ENCODE measurements around the gene PLXNA2.

The PLXNA2 gene

DNA sequence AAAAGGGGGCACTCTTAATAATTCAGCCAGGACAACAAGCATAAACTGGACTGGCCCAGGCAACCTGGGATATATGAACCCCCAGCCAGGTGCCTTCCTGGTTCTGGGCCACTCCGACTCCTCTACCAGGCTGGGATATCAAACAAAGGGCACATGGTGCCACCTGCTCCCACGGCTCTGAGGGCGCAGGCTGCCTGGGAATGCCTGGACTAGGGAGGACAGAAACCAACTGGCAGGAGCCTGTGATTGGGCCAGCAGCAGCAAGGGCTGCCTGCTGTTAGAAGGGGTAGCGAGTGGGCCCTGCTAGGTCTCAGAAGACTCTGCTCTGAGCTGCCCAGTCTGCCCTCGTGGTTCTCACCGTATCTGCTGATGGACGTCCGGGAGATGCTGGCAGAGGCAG, 210.0 kb downstream of the PLXNA2 start:
- no peak for DNase-seq

DNA sequence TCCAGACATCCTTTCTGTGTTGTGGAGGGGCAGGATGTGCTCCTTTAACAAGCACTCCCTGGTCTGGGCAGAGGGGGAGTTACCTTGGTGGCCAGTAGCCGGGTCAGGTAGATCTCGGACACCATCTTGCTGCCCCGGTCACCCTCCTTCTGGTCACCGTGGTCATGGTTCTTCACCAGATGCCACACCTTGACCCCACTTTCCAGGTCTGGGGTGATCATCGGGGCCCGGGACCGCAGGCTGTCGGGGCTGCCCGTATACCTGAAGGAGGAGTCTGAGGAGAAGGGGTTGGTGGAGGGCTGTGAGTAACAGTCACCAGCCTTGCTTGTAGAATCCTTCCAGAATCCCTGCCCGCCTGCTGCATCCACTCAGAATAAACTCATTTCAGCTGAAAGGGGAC, 210.9 kb downstream of the PLXNA2 start:
- DNase-seq = no peak

DNA sequence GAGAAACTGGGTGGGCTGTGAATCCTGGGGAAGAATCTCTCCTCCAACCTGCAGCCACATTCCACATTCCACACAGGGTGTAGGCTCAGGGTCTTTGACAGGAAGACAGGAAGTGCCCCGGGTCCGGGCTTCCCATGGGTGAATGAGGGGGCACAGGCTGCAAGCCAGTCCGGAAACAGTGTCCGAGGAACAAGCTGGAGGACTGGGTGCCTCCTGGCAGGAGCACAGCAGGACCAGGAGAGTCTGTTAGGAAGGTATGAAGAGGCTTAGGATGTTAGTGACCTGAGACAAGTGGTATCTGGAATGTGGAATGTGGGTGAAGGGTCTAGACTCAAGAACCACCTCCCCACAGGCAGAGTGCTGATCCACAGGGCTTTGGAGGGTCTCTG, 212.3 kb downstream of the PLXNA2 start:
- no peak for DNase-seq

DNA sequence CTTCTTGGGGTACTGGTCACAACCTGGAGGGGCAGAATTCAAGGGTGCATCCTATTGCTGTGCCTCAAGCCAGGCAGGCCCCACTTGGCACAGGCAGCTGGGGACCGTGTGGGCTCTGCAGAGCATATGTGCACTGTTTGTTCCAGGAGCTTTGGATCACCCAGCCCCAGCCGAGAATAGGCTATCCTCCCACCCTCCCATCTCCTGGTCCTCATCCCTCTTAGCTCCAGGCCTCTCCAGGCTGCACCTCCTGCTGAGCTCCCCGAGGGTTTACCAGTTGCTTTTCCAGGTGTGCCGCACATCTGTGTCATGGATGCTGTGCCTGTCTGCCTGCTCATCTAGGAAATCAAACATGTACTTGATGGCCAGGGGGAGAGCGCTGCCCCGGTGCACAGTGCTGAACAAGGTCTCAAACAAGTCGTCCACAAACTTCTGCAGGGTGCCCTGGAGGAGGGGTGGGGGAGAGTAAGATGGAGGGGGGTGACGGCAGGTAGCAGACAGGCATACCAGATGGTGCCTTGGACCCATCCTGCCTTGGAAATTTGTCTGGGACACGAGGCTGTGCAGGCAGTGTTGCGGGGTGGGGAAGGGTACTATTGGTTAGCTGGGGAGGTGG, 212.8 kb downstream of the PLXNA2 start:
- DNase-seq = no peak

DNA sequence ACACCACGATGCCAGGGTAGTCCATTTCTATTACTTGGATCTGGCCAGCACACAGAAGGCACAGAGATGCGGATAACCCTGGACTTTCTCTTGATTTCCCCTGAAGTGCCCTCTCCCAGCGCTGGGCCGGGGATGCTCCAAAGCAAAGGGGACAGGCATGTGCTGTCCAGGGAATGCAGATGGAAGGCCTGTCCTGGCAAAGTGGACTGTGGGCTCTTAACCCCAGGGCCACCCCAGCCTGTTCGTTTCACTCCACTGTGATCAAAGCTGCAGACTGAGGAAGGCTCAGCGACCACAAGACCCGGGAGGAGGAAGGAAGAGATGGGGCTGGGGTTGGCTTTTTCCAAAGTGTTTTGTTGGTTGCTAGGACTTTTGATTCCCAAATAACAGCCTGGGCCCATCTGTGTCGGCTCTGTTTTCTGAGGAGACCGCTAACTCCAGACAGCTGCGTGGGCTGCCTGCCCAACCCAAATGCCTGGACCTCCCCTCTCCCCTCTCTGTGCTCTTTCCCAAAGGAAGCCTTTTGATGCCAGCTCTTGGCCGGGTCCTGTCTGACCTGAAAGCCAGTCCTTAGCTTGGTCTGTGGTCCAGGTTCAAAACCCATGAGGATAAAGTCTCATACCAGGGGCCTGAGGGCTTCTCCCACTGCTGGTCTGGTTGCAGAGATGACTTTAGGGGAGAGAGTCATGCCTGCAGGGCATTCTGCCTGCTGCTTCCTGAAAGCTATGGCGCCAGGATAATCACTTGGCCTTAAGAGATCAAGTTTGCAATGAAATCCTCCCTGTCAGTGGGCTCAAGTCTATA, 213.7 kb downstream of the PLXNA2 start:
- no peak for DNase-seq

DNA sequence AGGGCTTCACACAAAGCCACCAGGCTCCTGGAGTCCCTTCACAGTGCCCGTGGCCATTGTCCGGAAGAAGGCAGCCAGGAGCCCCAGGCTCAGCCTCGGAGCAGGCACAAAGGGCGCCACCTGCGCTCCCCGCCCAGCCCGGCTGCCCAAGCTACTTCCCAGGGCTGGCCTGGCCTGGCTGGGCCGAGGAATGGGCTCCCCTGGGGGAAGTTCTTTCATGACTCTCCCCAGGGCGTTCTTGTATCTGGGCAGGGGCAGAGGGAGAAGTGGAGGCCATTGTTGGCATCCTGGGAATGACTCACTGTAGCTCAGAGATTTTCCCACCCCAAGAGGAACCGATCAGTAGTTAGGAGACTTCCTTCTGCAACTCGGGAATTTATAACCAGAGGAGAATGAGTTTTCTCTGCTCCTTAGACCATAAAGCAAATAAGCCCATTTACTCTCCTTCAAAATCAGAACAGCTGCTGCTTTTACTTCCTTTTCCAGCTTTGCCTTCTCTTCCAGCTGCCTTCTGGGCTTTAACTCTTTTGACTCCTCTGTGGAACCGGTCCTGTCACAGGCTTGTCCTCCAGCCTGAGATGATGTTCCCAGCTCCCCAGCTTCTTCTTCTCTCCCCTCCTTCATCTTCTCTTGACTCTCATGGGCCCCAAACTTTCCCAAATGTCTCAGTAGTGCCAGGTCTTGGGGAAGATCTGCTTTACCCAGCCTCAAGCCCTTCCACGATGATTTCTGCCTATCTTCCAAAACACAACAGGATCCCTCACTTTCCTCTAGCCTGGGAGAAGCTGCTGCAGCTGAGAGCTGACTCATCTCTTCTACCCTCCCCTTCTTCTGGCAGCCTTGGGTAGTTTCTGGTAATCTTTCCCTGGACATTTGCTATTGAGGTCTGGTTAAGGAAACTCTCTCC, 214.6 kb downstream of the PLXNA2 start:
- DNase-seq = no peak

DNA sequence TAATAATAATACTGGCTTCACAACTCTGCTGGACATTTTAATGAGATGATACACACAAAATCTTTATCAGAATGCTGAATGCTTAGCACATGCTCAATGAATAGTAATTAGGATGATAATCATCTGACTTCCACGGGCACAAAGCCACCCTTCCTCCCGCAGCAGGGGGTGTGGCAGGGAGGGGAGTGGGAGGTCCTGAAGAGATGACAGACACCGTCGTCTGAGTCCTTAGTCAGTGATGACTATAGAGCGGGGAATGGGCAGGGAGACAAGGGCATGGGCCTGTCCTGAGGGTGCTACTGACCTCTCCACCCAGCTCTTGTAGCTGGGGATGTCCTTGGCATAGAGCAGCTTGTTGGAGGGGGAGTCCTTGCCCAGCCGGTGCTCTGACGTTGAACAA, 215.7 kb downstream of the PLXNA2 start:
- DNase-seq = no peak

DNA sequence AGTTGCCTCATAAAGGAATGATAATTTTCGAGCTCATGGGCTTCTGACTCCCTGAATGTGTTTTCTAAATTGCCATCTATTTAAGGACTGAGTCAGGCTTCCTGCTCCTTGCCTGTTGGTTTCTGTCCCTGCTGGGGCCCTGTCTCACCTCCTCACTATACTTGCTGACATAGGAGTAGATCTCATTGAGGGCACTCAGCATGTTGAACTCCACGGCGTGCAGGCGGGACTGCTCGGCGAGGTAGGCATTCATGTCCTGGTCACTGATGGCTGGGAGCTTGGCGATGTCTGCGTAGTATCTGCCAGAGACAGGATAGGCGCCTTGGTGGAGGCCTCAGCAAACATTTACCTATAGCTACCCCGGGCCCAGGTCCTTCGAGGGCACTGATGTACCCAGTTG, 216.3 kb downstream of the PLXNA2 start:
- DNase-seq = no peak

DNA sequence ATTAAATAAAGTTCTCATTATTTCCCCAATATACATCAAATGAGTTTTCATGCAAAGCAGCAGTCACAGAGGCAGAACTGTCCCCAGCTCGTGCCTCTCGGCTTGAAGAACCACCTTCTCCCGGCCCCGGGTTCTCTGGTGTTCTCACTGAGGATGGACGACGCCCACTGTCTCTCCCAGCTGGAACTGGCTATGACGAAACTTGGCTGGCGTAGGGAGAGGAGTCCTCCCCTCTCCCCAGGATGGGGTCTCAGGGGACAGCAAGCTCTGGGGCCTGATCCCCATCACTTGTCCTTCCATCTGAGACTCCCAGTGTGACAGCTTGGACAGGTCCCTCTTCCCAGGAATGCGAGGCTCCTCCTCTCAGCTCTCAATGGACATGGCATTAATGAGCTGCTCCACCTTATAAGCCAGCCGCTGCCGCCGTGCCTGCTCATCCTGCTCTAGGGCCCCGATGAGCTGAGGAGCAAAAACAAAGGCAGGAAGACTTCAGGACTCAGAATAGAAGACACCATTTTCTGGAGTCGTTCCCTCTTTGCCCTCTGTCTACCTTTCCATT, 217.2 kb downstream of the PLXNA2 start:
- no peak for DNase-seq

DNA sequence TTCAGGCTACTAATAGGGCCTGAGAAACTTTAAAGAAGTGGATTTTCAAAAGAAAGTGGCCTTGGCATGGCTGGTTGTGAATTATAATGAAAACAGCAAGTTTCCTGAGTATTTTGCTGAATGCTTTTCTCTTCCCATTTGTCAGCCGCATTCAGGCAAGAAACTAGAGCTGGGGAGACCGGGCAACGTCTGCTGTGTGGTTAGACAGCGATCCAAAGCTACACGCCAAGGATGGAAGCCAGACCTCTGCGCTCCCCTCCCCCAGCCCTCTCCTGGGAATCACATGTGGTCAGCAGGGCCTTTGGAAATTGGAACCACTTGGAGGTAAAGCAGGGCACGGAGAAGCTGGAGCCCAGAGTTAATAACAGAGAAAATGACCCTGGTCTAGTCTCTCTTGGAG, 219.2 kb downstream of the PLXNA2 start:
- no peak for DNase-seq

DNA sequence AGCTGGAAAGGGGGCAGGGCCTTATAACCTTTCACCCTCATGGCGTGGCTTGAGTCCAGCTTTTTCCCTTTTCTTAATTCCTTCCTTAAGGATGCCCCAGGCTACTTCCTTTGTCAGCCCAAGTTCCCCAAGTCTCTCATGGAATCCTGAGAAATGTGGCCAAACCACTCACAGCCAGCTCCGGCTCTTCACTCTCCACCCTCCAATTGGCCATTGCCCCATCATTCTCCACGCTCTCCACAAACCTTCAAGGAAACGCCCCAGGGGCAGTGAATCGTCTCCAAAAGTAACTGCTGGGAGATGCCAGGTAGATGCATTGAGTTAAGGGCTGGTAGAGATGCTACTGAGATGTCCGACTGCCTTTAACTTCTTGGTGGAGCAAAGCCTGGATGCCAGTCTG, 219.8 kb downstream of the PLXNA2 start:
- DNase-seq = peak; percentile 82

DNA sequence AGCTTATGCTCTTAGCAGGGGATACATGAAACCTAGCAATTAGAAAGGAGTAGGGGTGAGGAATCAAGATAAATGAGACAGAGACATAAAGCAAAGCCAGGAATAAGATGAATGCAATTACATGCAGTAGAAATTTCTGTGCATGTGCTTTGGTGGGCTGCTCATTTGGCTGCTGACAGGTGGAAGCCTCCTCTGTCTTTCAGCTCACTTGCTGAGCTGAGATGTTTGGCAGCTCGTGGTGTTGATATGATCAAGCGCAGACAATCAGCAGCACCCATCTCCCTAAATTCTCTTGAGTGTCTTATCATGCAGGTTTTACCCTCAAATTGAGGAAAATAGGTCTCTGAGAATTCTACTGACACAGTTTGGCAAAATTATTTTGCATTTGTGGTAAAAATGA, 224.9 kb downstream of the PLXNA2 start:
- no peak for DNase-seq

DNA sequence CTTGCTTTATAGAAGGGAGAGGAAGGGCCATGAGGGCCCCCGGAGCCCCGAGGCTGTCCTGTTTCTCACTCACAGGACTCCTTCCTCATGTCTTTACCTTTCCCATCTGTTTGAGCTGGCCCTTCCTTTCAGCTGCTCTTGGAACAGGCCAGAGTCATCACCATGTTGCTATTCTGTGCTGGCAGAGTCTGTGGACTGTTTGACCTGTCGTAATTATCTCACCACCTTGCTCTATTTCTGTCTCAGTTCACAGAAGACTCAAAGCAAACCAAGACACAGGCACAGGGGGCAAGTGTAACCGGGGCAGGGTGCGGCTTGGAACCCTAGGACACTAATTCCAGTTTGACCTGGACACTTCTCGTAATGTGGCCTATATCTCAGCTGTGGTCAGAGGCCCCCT, 228.9 kb downstream of the PLXNA2 start:
- no peak for DNase-seq

DNA sequence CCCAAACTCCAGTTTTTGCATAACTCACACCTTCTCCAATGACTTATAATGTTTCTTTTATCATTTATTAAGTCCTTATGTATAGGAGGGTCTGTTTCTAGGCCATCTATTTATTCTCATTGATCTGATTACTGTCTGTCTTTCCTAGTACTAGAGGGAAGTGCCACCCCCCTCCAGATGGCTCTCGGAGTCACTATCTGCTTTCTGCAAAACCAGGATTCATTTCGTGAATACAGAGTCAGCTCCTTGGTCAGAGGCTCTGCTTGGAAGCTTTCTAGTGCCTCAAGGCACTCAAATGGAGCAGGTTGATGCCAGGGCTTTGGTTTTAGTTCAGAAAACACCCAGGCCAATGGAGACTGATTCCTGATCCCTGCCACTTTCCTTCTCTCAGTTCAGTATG, 231.0 kb downstream of the PLXNA2 start:
- no peak for DNase-seq

DNA sequence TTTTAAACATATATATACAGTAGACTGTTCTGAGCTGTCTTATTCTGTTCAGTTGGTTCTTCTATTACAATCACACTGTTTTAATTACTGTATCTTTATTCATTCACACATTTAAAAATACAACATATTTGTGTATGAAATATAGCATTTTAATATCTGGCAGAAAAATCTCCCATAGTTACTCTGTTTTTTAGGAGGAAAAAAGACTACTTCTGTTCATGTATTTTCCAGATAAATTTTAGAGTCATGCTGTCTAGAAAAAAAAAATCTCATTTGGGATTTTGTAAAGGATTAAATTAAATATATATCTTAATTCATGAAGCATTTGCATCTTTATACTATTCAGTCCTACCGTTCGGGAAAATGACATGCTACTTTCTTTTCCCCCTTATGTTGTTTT, 231.5 kb downstream of the PLXNA2 start:
- DNase-seq = no peak

DNA sequence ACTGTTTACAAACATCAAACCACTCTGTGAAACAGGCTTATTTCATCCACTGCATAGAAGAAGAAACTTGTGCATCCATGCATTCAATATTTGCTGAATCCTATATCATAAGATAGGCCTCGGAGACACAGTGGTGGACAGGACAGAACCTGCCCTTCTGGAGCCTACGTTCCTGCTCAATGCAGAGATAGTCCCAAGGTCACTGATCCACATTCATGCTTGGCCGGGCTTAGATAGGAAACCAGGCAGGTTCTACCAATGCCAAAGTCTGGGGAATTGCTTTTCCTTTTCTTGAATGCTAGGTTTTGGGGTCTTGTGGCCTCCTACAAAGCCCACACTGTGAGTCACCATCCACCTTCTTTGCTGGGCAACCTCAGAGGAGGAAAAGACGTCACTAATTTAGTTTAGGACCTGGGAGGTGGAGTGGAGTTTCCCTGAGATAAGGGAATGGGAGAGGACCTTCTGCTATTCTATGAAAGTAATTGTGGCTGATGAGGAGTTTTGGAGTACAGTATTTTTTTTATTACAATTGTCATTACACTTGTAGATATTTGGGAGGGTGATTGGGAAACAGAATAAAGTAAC, 233.6 kb downstream of the PLXNA2 start:
- DNase-seq = no peak

DNA sequence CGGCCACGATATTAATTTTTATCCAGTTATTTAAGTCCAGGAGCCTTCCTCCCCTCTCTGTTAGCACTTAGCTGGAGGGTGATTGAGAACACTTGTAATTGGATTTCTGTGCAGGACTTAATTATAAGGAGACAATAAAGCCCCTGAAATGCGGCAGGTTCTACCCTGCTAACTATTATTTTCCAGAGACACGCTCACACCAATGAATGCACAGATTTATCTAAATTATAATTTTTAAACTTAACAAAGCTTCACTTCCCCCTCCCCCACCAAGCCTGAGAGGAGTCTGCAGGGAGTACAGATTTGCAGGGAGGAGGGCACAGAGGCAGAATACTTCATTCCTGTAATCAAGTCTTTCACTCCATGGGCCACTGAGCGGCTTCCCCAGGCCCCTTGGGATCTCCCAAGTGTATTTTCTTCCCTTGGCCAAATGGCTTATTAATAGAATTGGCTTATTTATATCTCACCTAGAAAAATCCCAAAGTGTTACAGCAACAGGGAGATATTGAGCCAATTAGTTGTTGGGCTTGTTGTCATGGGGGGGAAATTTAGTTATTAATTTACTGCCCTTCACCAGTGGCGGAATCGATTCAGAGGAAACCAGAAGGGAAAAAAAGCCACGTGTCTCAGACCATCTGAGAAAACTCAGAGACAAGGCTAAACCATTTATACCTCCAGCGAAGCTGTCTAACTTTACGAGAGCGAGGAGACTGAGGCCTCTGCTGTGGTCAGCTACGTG, 234.3 kb downstream of the PLXNA2 start:
- no peak for DNase-seq

DNA sequence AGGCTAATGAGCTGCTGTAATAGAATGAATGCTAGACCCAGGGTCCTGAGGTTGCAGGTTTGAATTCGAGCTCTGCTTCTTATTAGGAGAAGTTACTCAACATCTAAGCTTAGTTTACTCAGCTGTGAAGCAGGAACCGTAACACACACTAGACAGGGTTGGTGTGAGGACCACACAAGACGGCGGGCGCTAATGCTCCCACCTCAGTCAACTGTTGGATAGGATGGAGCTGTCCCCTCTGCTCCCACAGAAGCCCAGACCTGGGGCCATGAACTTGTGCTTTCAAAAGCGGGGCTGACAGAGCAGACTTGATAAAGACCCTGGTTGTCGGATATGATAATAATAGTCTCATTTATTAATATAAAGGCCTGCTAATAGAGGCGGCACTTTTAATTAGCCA, 234.9 kb downstream of the PLXNA2 start:
- no peak for DNase-seq

DNA sequence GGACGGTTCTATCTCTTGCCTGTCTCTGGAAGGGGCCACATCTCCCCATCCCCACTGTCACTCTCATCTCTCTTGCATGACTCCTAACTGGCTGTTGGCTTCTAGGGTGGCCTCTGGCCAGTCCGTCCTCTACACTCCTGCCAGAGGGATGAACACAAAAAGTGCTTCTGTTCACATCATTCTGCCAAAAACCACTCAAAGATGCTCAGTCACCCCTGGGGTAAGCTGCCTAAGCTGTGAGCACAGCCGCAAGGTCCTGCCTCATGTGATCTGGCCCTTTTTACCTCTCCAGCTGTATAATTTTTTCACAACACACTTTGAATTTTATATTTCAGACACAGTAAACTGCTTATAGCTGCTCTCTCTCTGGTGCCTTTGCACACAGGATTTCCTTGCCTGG, 235.7 kb downstream of the PLXNA2 start:
- DNase-seq = no peak

DNA sequence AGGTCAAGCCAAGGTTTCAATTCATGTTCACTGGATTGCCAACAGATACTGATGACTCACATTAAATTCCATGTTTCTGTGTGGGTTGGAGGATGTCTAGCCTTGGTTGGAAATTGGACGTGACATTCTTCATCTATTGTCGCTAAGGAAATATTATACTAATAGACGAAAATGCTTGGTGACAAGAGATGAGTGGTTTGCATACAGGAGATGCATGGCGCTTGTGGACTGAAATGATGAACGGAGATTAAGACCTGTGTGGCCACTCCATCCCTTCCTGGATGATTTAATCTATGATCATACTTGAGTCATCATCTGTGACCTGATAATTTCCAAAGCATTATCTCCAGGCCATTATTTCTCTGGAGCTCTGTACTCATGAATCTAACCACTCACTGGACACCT, 236.2 kb downstream of the PLXNA2 start:
- no peak for DNase-seq

DNA sequence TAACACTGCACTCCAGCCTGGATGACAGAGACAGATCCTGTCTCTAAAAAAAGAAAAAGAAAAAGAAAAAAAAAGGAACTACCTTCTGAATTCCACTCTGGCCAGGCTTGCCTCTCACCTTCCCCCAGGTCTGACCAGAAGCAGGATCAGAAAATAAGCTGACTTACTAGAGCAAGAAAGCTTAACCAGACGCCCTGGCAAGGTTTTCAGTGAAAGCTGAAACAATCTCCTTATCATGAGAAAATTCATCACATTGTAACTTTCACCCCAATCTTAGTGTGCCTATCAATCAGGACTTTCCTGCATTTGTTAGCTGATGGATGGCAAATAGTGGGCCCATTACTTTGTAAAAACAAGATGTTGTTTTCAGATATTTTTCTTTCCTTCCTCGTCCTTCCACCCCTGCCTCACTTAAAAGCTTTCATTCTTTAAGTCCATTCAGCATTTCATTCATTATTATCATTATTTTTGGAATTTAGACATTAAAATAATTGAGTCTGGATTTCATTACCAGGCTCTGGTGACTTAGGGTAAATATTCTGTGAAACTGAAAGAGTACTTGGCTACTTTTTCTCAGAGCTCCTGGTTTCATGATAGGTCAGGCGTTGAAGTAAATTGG, 236.8 kb downstream of the PLXNA2 start:
- DNase-seq = no peak

All from islet precursor cell (in vitro differentiated cells).